ENCODE data around the gene CBY2.
"Not testable (repeated sequence)": the region's sequence is repeated elsewhere in the genome, so short reads cannot be mapped to it uniquely, and the experiment has no call there.

Gene CBY2, protein sequence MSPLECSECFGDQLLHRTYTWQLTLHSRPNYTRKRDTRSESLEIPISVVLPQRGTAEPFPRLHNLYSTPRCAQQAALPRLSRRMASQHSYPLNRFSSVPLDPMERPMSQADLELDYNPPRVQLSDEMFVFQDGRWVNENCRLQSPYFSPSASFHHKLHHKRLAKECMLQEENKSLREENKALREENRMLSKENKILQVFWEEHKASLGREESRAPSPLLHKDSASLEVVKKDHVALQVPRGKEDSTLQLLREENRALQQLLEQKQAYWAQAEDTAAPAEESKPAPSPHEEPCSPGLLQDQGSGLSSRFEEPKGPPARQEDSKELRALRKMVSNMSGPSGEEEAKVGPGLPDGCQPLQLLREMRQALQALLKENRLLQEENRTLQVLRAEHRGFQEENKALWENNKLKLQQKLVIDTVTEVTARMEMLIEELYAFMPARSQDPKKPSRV

DNA sequence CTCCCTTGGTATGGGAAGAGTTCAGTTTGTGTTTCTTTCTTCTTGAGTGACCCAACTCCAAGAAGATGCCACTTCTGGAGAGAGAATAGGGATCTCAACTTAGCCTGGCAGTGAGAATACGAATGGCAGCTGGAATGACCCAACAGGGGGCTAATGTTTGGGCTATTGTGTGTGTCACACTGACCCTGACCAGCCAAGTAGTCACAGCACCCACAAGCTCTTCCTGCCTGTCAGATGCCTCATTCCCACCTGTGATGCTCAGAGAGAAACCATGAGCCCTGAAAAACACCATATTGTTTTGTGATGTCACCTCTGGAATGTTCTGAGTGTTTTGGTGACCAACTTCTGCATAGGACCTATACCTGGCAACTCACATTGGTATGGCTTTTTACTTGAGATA is at the start of gene CBY2:
Gene CBY2, plus strand, starts transcription at position 233 of the 400 bp plus-strand sequence. Its CDS starts 71 bp downstream, at position 304.
- DNase-seq, result no peak

DNA sequence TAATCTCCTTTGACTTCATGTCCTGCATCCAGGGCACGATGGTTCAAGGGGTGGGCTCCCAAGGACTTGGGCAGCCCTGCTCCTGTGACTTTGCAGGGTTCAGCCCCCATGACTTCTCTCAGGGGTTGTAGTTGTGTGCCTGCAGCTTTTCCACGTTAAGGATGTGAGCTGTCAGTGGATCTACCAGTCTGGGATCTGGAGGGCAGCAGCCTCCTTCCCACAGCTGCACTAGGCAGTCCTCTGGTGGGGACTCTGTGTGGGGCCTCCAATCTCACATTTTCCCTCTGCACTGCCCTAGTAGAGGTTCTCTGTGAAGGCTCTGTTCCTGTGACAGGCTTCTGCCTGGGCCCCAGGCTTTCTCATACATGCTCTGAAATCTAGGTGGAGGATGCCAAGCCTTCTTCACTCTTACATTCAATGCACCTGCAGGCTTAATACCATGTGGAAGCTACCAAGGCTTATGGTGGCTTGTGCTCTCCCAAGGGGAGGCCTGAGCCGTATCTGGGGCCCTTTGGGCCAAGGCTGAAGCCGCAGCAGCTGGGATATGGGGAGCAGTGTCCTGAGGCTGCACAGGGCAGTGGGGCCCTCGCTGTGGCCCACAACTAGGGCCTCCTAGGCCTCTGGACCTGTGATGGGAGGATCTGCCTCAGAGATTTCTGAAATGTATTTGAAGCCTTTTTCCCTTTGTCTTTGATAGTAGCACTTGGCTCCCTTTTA is 47.3 kb upstream of the CBY2 start:
- no peak for DNase-seq

DNA sequence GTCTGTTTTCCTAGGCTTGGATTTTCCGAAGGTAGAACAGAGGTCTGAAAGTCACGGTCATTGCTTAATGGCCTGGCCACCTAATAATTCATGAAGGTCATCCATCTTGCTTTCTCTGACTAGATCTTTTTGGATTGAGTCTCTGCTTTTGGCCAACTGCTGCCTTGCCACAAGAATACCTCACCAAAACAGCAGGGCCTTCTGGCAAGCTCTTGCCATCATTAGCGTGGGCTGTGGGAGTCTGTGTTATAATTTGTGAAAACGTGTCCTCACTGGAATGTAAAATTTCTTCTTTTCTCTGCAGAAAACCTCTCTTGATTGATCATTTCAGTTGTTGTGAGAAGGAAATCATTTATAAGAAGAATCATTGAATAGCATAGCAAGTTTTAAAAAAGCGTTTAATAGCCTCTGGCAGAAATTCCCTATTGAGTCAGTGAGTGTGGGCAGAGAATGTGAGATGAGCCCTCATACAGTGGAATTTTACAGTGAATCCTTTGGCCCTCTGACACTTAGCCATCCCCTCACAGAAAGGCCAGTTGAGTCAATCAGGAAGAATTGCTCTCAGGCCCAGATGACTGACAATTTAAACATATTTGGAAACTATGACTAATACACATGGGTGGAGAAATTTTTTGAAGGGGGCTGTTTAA is 43.4 kb upstream of the CBY2 start:
- DNase-seq, result no peak

DNA sequence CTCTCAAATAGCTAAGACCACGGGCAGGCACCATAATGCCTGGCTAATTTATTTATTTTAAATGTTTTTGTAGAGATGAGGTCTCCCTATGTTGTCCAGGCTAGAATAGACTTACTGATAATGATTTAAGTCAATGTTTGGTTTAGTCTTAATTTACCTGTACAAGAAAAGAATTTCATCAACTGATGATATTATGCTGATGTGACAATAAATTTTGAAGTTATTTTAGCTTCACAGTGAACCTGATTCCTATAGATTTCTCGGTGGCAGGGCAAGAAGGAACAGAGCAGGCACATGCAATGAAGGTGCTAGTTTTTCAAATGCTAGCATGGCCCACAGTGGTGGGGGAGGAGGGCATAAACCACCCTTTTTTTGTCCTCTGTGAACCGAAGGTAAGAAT is 42.6 kb upstream of the CBY2 start:
- no peak for DNase-seq

DNA sequence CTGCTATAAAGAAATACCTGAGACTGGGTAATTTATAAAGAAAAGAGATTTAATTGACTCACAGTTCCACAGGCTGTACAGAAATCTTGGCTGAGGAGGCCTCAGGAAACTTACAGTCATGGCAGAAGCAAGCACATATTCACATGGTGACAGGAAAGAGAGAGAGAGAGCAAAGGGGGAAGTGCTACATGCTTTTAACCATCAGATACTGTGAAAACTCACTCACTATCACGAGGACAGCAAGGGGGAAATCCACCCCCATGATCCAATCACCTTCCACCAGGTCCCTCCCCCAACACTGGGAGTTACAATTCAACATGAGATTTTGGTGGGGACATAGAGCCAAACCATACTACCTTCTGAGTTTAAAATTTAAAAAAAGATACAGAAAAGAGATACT is 41.7 kb upstream of the CBY2 start:
- DNase-seq, result not testable (repeated sequence)

DNA sequence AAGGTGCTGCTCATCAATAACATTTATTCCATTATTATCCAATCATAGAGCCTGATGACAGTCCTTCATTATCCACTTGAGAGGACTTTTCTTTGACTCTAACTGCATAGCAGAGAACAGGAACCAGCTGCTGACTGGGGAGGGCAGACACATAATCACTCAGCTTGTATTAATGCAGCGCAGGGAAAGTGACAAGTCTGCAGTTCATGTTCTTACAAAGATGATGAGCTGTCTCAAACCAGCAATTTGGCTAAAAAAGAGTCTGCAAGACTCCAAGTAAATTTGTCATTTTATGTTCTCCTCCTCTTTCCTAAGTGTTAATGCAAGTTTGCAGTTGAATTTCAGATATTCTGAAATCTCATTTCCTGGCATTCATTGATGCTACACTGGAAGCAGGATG is 40.0 kb upstream of the CBY2 start:
- DNase-seq, result peak in 2 of 3 experiments; percentile 29 to 68

DNA sequence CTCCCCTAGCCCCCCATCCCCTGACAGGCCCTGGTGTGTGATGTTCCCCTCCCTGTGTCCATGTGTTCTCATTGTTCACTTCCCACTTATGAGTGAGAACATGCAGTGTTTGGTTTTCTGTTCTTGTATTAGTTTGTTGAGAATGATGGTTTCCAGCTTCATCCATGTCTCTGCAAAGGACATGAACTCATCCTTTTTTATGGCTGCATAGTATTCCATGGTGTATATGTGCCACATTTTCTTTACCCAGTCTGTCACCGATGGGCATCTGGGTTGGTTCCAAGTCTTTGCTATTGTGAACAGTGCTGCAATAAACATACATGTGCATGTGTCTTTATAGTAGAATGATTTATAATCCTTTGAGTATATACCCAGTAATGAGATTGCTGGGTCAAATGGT is 39.2 kb upstream of the CBY2 start:
- DNase-seq, result not testable (repeated sequence)

DNA sequence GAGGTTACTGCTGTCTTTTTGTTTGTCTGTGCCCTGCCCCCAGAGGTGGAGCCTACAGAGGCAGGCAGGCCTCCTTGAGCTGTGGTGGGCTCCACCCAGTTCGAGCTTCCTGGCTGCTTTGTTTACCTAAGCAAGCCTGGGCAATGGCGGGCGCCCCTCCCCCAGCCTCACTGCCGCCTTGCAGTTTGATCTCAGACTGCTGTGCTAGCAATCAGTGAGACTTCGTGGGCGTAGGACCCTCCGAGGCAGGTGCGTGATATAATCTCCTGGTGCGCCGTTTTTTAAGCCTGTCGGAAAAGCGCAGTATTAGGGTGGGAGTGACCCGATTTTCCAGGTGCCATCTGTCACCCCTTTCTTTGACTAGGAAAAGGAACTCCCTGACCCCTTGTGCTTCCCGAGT is 32.5 kb upstream of the CBY2 start:
- DNase-seq, result peak in 2 of 3 experiments; percentile 14 to 40

DNA sequence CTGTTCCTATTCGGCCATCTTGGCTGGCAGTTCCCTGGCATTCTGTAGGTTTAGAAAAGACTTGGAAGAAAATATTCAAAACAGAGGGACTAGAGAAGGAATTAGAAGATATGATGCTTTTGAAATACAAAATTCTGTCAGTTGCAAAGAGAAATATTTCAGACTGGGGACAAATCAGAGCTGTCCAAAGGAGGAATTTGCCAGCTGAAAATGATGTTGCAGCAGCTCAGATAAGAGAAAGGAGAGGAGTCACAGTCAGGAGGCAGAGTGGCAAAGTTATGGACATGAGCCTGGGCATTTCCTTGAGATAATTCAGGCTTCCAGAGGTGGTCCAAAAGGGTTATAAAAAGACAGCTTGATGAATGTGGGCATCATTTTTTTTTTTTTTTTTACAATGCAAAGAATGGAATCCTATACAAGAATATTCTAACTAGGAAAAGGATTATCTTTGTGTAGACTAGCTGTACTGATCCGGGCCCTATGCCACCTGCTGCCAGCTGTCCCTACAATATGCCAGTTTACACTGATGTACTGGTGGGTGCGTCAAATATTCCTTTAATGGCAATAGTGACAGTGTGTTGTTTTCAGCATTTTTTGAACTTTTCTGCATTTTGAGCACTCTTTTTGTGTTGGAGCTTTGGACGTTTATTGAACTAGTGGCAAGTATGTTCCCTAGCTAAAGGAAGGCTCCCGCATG is 31.8 kb upstream of the CBY2 start:
- DNase-seq, result peak in 2 of 3 experiments; percentile 27 to 78

DNA sequence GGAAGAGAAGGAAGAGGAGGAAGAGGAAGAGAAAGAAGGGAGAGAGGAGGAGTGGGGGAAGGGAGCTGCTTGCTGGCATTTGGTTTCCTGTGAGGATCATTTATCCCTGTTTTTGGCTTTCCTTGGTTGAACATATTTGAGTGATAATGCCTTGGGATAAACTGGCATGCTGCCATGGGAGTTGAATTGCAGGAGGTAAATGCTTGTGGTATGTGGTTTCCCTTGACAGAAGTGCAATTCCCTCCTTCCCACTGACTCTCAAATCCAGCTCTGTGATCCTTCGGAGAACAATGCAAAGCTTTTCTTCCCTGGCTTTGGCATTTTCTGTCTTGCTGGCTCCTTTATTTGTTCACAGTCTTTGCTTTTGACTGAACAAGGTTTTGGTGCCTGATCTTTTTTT is 27.2 kb upstream of the CBY2 start:
- peak in 2 of 3 experiments; percentile 8 to 50 for DNase-seq

DNA sequence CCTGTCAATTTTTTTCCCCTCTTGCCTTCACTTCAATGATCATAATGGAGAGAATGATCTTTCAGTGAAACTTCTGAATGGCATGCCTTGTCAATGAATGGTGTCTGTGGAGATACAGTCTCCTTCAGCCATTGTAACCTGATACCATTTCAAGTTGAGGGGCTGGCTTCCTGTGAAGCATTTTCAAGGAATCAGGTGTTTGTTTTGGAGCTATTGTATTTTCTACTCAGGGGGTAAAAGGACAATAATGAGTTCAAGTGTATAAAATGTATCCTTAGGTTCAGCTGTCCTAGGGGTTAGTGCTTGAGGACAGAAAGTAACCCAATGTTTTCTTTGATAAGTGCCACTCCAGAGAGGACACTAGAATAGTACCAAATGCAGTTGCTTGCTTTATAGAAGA is 23.8 kb upstream of the CBY2 start:
- DNase-seq, result peak; percentile 14 to 81 (median 73)

DNA sequence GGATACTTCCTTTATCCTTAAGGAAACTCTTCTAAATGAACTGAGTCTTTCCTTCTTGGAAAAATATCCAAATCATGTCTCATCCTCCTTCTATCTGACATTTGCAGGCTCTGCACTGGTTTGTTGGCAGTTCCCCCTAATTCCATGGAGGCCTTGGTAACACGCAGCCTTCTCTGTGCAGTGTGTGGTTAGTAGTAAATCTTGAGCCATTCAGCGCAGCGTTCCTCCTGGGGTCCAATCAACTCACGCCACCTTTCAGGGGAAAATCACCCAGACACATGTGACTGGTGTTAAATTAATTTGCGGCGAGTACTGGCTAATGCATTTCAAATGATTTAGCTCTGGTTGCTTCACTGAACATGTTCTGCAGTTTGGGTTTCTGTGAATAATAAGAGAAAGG is 21.0 kb upstream of the CBY2 start:
- DNase-seq, result peak in 1 of 3 experiments; percentile 2

DNA sequence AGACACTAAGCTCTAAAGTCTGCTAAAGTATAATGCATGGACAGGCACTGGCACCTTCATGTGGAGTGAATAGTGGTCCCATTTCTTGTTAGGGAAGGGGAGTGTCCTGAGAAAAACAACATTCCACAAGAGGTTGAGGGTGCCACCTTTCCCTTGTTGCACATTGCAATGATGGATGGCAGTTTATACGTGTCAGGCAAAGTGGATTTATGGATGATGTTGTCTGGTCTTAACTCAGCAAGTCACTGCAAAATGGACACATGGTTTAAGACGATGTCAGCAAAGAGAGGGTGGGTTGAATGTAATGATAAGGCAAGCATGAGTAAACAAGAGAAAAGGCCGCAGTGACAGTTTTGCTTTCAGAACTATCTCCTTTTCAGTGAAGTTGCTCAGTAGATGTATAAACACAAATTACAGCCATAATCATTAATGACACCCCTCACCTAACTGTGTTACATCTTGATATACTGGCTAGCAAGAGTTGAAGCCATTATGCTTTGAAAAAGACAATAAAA is 19.6 kb upstream of the CBY2 start:
- DNase-seq, result no peak

DNA sequence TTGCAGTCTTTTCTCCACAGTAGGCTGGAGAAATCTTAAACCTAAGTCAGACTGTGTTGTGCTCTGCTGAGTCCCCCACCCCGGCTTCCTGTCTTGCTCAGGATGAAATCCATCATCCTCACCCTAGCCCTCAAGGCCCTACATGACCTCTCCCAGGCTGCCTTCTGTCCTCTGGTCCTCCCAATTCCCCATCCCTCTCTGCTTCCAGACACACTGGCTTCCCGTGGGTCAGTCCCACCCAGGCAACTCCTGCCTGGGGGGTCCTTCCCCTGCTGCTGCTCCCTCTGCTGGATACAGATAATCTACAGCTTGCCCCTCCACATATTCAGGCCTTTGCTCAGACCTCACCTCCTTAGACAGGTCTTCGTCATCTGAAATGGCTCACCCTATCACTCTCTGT is 18.4 kb upstream of the CBY2 start:
- DNase-seq, result no peak

DNA sequence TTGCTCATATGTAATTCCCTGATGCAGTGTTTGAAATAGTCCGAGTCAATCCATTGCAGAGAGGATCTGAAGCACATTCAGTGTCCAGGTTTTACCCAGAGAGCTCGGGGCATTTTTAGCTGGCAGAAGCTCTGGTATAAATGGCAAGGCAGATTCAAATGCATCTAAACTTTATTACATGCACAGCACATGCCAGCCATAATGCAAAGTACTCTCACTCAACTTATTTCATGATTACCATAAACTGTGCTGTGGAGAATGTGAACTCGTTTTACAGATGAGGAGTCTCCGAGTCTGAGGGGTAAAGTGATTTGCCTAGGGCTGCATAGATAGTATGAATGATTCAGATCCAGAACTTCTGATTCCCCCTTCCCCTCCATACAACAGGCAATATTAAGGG is 13.5 kb upstream of the CBY2 start:
- no peak for DNase-seq

DNA sequence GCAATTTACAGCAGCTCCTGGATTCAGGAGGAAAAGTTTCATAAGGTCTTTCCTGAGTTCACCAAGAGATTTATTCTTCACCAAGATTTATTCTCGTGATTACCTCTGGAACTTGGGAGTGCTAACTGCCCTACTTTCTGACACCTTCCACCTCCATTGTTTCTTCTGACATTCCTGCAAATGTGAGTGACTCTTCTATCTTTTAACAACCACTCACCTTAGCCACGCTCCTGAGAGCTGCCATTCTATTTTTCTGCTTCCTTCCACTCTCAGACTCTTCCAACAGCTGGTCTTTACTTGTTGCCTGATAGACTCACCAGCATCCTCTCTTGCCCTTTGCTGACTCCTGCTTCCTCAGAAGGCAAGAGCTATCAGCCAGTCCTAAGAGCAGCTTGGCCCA is 11.5 kb upstream of the CBY2 start:
- no peak for DNase-seq

DNA sequence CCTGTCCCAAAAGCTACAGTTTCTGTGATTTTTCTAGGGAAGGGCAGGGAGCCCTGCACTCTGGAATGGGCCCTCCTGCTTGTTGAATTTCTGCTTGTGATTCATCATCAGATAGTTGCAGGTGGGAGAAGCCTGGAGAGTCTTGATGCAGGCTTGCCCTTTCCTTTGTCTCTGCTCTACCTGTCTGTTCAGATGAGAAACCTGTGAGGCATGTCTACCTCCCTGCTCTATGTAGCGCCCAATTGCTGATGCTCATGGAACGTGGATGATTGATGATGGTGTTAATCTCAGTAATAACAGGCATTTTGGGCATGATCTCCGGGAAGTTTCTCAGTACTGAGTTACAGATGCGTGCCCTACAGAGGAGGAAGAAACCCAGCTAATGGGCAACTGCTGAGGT is 10.9 kb upstream of the CBY2 start:
- peak in 2 of 3 experiments; percentile 18 to 54 for DNase-seq

DNA sequence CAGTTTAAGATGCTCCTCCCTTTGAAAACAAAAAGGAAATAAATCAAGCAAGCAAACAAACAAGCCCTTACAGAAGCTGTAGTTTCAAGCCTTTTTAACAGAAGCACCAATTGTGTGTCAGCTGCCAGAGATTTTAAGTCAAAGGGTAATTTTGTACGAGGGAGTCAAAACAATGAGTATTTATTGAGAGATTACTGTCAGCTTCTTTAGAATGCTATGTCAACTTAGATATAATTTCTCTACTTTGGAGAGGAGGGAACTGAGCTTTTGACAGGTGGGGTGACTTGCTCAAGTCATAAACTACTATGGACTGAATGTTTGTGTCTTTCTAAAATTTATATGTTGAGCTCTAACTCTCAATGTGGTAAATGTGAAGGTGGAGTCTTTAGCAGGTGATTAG is 10.5 kb upstream of the CBY2 start:
- DNase-seq, result no peak

DNA sequence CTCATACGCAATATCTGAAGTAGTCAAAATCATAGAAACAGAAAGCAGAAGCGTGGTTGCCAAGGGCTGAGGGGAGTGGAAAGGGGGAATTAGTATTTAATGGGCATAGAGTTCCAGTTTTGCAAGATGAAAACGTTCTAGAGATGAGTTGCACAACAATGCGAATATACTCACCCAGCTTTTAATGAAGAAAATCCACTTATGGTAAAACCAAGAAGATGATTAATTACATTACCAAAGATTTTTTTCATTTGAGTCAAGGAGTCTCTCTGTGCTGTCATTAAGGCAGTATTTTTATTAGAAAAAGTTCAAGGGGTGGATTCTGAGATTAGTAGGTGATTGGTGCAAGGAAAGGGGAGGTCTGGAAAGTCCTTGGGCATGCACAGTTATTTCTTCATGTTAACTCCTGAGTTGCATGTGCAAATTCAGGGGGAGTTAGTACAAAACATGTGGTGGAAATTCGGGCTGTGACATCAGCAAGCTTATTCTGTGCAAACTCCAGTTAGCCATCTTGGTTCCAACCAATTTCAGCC is 6.9 kb upstream of the CBY2 start:
- DNase-seq, result no peak

DNA sequence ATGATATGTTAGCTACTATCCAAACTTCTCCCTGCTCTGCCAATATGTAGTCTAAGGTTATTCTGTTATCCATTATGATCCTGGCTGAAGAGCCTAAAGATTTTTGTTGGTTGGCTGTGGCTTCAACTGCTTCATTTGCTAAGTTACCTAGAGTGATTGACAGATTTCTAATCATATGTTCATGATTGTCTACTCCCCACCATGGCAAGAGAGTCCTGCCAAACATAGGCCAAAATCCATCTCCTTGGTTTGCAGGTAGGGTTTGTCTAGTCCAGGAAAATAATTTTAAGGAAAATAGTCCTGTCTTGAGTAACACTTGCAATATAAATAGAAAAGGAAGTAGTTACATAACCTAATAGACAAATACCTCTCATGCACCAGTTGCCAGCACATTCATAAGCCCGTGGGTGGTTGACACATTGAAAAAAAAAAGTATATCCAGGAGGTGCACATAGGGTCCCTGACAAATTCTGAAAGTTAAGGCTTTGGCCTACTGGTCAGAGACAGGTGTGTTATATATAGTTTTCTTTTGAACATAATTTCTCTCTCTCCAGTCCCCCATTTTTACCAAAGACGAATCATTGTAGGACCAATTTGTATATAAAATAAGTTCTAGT is 5.4 kb upstream of the CBY2 start:
- no peak for DNase-seq

DNA sequence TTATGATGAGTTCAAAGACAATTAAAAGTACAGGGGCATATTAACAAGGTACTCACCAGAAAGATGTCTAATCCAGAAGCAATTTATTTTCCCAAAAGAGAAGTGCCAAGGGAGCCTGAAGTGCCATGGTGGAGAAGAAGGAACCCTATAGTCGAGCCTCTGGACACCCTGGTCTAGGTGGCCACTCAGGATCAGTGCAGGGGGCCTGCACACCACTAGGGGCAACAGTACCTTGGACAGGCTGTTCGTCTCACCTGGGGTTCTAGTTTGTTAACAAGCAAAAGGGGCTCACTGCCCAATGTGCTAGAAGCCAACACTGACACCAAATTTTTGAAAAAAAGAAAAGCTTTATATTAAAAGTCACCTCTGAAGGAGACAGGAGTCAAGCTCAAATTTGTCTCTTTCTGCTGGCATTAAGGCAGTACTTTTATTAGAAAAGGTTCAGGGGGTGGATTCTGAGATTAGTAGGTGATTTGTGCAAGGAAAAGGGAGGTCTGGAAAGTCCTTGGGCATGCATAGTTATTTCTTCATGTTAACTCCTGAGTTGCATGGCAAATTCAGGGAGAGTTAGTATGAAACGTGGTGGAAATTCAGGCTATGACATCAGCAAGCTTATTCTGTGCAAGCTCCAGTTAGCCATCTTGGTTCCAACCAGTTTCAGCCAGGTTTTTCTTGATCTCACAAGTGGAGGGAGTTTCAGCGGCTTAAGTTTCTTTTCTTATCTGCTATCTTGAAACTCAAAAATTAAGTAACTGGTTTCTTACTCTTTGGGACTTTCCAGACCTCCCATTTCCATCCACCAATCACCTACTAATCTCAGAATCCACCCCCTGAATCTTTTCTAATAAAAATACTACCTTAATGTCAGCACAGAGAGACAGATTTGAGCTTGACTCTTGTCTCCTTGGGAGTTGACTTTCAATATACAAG is 884 bp upstream of the CBY2 start:
- DNase-seq, result no peak

Data from NCI-H1417 (cell line).